DMS114 treated with DMSO at 0.1 percent for 48 hours (cell line): ENCODE results near the gene EEPD1.

Experiments used
- DNase-seq: peaks from one replicate; lab custom pipeline; 2025; ENCODE audit not compliant: unreplicated experiment; lab: John Stamatoyannopoulos, UW

EEPD1 gene

GRCh38 chr7:36188906-36189305 is 35.9 kb downstream of the EEPD1 start:
- no peak for DNase-seq

- DNase-seq = no peak
These were observed 37.6 kb downstream of the EEPD1 start for GRCh38 chr7:36190447-36191291.

- no peak for DNase-seq
These were observed 38.4 kb downstream of the EEPD1 start for GRCh38 chr7:36191292-36191920.

DNA sequence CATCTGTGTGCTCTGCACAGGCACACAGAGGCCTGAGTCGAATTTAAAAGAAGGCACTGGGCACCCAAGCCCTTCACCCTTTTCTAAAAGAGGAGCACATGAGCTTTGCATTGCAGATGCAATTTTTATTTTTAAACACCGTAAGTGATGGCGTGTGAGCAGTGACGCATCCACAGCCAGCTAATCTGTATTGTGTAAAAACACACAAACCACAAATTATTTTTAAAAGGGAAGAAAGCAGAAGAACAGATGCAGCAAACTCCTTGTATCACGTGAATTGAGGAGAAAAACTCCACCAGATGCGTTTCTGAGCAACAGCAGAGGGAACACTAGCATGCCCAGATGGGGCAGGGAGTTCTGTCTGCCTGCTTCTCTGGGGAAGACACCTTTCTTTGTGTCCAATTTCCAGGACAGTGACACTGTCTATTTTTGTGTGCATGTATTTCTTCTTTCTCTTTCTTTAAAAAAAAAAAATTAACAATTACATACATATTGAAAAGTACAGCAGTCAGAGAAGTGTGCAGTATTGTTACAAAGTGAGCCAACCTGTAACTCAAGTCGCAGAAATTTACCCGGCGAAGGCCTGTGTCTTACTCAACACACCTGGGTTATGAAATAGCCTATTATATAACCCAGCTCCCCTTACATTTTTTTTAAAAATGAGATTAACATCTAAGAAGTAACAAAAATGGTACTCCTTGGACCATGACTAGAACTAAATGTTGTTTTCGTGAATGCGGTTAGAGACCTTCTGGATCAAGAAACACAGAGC is 39.2 kb downstream of the EEPD1 start:
- DNase-seq = no peak

DNA sequence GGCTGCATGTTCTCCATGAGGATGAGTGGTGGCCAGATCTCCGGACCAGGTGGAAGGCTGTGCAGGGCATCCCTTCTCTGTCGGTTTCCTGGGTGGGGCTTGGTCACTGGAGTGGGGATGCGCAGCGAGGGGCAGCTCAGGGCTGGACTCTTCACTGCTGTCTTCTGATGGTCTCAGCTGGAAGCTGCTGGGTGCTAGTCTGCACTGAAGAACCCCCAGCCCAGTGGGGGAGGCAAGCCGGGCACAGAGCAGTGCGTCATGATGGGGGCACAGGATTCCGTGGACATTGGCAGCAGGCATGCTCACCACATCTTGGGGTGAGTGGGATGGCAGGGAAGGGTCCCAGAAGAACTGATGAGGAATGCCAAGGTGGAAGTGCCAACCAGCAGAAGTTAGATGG is 39.8 kb downstream of the EEPD1 start:
- DNase-seq = no peak

GRCh38 chr7:36198854-36199266 is 45.8 kb downstream of the EEPD1 start:
- DNase-seq = no peak

DNA sequence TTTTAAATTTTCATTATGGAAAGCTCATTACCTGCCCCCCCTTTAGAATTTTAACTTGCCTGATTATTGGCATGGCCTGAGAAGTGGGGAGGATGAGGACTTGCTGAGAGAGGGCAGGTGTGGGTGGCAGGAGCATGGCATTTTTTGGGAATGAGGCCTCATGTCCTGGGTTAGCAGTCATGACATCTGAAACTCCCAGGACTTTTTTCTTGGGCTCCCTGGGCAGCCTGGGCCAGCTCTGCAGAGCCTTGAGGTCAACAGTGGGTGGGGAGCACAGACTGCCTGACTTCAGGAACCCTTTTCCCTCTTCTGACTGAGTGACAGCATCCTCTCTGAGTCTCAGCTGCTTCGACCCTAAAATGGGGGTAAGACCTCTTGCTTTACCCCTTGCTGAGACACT is 46.3 kb downstream of the EEPD1 start:
- no peak for DNase-seq

GRCh38 chr7:36201122-36201723 is 48.2 kb downstream of the EEPD1 start:
- DNase-seq = no peak

DNA sequence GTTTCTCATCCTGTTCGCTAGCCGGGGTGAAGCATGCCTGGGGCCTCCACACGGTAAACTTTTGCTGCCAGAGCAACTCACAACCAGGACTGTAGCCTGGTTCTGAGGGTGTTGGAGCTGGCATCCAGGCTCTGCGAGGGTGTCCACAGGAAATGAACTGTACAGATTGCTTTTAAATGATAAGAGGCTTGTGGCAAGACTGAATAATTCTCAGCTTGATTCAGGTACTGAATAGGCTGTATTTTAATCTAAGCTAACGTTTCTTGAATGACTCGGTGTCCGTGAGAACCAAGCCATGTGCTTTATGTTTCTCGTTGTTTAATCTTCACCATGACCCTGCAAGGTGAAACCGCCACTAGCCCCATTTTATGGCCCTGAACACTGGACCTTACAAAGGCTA is 49.3 kb downstream of the EEPD1 start:
- no peak for DNase-seq

- DNase-seq = no peak
These were observed 50.2 kb downstream of the EEPD1 start for GRCh38 chr7:36203071-36203790.

- no peak for DNase-seq
These were observed 51.1 kb downstream of the EEPD1 start for GRCh38 chr7:36204044-36204663.

GRCh38 chr7:36204929-36205635 is 52.0 kb downstream of the EEPD1 start:
- DNase-seq = no peak

GRCh38 chr7:36205803-36206202 is 52.7 kb downstream of the EEPD1 start:
- no peak for DNase-seq

GRCh38 chr7:36207451-36208291 is 54.6 kb downstream of the EEPD1 start:
- DNase-seq = no peak

DNA sequence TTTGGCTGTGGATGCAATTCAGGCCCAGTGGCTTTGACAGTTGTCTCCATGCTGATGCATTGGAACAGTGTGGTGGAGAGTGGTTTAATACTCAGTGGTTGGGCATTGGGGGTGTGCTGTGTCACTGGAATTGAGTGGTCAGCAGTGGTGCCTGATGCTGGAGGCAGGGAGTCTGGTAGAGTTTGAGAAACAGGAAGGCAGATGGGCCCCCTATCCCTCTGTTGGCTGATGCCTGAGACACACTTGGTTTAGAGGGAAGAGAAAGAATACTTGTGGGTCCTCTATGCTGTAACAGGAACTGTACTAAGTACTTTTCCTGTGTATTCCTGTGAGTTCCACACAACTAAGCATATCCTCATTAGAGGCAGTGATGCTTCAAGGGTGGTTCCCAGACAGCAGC is 55.4 kb downstream of the EEPD1 start:
- DNase-seq = no peak

DNA sequence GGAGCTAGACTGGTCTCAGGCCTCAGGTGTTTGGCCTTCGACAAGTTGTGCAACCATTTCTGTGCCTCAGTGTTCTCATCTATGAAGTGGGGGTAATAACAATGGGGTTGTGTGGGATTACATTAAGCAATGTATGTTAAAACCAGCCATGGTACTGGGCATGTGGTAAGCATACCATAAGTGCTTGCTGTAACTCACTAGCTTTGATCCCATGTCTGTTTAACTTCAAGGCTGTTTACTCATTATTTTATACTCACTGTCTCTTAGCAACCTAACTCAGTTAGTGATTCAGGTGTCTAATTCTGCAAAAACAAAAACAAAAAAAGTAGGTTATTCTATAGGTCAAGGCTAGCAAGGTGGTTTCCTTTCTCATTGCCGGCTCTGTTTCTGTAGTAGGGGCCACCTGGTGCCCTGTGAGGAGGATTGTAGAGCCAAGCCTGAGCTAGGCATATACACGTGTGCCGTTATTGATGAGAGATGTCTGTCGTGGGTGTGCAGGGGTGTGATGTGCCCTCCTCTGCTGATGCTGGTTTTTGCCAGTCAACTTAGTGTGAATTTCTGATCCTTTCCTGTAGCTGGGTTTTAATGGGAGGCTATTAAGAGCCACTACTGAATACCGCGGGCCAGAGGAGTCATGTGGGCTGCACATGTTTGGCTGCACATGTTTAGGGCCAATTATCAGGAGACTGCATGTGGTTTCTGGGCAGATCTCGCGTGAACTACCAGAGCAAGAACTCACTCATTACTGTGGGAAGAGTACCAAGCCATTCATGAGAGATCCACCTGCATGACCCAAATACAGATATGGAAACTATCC is 56.2 kb downstream of the EEPD1 start:
- DNase-seq = no peak

- DNase-seq = no peak
These were observed 56.7 kb downstream of the EEPD1 start for GRCh38 chr7:36209814-36210183.

DNA sequence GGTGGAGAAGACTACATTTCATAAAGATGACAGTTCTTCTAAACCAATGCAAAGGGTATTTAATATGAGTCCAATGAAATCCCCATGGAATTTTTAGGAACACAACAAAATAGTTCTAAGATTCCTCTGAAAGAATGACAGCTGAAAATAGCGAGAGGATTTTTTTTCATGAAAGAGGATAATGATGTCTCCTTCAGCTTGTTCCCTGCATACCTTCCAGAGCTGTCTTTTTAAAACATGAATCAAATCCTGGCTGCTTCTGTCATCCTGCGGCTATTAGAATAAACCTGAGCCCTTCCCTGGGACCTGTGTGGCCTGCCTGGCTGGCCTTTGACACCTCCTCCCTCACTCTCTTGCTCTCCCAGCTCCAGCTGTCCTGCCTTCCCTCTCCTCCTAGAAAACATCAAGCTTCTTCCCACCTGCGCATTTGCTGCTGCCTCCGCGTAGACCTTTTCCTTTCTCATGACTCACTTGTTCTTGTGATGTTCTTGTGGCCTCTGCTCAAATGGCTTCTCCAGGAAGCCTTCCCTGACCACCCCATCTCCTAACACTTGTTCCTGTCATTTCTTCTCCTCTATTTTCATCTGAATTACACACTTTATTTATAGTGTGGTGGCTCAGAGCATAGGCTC is 57.4 kb downstream of the EEPD1 start:
- no peak for DNase-seq
